Tibial nerve (tissue), 3 donors: ENCODE data around the gene PDIA6.

ENCODE experiments used
- POLR2A ChIP-seq, 2 donors: fragments of 450-650 bp; IDR thresholded peaks; one replicate each; pipeline ENCODE4 v1.6.1; 2017; ENCODE audit warnings: antibody characterized with exemption in 2 of 2, mild to moderate bottlenecking in 2 of 2, moderate library complexity in 2 of 2
- TF ChIP-seq, protein P1 (sequence below), 5 experiments: fragments of 200-600 bp in 3 of 5; fragments of 450-650 bp in 2 of 5; sonication (generic) in 3 of 5; IDR thresholded peaks; one replicate each; pipeline ENCODE4 v1.5.1; 2016 to 2019; ENCODE audit warnings: antibody characterized with exemption in 5 of 5, mild to moderate bottlenecking in 3 of 5, moderate library complexity in 2 of 5

DNA sequence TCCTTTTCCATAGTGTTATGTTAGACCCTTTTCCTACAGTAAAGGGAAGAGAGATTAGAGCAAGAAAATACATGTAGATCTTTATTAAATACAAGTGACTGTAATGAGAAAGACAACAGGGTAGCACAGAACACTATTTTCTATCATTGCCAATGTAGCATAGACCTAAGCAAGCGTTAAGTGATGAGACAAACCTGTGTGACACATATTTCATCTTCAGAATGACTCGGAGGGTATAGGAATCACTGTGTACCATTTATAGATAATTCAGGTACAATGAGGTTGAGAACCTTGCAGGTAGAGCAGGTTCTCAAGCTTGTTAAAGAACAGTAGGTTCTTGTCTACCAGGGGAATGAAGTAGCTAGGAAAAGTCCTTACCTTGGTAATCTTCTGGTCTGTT is 15.9 kb downstream of the PDIA6 start:
- TF ChIP-seq, protein P1, sequence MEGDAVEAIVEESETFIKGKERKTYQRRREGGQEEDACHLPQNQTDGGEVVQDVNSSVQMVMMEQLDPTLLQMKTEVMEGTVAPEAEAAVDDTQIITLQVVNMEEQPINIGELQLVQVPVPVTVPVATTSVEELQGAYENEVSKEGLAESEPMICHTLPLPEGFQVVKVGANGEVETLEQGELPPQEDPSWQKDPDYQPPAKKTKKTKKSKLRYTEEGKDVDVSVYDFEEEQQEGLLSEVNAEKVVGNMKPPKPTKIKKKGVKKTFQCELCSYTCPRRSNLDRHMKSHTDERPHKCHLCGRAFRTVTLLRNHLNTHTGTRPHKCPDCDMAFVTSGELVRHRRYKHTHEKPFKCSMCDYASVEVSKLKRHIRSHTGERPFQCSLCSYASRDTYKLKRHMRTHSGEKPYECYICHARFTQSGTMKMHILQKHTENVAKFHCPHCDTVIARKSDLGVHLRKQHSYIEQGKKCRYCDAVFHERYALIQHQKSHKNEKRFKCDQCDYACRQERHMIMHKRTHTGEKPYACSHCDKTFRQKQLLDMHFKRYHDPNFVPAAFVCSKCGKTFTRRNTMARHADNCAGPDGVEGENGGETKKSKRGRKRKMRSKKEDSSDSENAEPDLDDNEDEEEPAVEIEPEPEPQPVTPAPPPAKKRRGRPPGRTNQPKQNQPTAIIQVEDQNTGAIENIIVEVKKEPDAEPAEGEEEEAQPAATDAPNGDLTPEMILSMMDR (IDR thresholded peaks at IDR 0.05), result no peak
- no peak for TF ChIP-seq POLR2A (IDR thresholded peaks at IDR 0.05)
